HG03066 (cell line): ENCODE data around the gene SNAPC3.

Source experiments
- ATAC-seq: cut with Tn5 transposase; IDR thresholded peaks from one replicate; pipeline ENCODE4 v1.9.1; 2021; ENCODE audit warnings: low read depth; ENCODE audit not compliant: unreplicated experiment

SNAPC3 gene

DNA sequence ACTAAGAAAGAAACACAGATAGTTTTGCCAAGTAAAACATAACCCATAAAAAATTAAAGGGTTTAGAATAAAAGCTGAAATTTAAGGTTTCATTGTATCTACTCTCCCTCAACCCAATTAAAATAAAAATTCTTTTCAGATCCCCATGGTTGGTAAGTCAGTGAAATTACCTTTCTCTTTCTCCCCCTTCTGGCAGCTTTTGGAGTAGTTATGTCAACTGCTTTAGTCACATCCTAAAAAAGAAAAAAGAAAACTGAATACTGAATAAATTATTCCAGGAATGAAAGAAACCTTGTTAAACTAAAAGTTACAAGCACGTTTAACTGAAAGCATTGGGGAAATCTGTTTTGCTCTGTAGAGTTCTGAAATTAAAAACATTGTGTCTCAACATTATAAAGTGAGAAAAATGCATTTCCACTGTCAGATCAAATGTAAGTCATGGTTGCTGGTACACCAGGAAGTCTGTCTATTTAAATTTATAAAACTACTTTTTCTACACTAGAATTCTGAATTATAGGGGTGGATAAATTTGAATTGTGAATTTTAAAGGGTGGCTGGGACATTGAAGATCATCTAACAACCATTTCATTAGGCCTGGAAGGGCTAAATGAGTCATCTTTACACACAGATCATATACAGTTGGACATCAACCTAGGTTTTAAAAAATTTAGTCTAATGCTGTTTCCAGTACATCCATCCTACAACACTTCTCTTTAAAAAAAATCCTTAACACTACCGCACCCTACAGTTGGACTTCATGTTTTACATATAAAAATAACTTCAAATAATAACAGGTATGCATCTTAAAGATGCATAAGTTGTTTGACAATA lies 63.4 kb downstream of the SNAPC3 start:
- ATAC-seq: no peak

DNA sequence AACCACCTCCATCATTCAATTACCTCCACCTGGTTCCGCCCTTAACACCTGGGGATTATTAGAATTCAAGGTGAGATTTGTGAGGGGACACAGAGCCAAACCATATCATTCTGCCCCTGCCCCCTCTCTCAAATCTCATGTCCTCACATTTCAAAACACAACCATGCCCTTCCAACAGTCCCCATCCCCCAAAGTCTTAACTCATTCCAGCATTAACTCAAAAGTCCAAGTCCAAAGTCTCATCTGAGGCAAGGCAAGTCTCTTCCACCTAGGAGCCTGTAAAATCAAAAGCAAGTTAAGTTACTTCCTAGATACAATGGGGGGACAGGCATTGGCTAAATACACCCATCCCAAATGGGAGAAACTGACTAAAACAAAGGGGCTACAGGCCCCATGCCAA lies 69.3 kb downstream of the SNAPC3 start:
- no peak for ATAC-seq

DNA sequence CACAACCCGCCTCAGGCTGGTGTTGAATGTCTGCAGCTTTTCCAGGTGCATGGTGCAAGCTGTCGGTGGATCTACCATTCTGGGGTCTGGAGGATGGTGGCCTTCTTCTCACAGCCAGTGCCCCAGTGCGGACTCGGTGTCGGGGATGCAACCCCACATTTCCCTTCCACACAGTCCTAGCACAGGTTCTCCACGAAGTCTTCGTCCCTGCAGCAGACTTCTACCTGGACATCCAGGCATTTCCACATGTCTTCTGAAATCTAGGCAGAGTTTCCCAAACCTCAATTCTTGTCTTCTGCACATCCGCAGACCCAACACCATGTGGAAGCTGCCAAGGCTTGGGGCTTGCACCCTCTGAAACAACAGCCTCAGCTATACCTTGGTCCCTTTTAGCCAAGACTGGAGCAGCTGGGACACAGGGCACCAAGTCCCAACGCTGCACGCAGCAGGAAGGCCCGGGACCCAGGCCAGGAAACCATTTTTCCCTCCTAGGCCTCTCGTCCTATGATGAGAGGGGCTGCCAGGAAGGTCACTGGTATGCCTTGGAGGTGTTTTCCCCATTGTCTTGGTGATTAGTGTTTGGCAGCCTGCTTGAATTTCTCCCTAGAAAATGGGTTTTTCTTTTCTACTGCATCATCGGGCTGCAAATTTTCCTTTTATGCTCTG lies 69.9 kb downstream of the SNAPC3 start:
- ATAC-seq: no peak

DNA sequence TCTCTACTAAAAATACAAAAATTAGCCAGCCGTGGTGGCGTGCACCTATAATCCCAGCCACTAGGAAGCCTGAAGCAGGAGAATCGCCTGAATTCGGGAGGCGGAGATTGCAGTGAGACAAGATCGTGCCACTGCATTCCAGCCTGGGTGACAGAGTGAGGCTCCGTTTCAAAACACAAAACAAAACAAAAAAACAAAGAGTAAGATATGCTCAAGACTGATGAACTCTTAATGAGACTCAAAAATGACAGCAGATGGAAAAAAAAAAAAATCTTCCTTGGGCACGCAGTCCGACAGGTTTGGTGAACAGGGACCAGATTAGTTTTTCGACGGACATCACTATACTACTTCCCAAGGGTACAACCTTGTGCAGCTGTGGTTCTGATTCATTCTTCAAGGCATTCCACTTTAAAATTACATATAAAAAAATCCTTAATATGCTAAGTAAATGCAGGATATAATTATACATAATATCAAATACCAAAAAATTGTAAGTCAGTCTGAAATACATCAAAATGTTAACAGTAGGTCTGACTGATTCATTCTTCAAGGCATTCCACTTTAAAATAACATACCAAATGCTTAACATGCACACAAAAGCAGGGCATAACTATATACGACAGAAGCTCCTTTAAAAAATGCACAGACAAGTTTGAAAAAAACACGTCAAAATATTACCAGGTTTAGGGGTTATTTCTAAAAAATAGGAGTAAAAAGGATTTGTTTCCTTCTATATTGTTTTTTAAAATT lies 75.7 kb downstream of the SNAPC3 start:
- no peak for ATAC-seq

DNA sequence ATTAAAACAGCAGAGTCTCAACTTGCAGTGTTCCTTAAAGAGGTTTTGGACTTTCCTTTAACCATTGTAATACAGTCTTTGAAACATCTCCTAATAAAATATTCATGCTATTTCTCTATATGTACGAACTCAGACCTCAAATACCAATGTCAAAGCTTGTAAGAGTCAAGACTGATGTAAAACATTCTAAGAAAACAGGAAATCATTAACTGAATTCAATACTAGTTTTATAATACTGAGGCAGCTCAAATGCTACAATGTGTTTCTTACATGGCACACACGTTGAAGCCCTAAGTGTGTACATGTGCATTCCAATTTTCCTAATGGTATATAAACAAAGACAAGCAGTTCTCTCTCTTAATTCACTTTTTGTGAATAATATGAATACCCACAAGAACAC lies 76.5 kb downstream of the SNAPC3 start:
- no peak for ATAC-seq

DNA sequence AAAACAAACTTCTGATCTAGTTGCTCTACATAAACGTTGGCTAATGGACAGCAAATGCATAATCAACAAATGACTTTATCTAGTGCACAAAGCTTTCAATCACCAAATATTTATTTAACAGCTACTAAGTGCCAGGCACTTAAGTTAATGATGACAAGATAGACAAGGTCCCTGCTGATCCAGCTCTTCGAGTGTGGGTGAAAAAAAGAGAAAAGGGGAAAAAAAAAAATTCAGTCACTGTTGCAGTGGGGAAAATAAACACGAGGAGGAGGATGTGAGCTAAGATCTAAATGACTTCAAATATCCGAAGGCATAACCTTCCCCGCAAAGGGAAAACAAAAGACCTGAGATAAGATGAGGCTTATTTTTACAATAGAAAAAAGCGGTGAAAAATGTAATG lies 78.5 kb downstream of the SNAPC3 start:
- ATAC-seq: no peak

DNA sequence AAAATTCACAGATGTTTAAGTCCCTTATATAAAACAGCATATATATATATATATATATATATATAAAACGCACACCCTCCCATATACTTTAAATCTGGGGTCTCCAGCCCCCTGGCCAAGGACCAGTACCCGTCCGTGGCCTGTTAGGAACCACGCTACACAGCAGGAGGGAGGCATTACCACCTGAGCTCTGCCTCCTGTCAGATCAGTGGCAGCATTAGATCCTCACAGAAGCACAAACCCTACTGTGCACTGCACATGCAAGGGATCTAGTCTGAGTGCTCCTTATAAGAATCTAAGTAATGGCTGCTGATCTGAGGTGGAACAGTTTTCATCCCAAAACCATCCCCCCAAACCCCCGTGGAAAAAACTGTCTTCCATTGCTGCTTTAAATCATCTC lies 79.1 kb downstream of the SNAPC3 start:
- ATAC-seq: no peak

DNA sequence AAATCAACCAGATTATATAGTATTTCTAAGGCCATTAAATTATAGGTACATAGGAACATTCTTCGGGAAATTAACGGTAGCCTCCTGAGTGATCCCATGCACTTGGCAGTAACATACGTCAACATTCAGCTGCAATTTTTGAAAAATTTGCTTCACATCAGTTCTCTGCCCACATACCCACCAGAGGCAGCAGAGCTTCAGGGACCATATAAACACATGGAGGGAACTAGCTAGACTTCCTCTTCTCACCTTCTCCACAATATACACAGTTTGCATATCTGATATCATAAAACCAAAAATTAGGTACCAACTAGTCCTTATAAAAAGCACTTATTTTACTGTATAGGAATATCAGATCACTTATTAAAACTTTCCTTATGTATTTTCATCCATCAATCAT lies 83.2 kb downstream of the SNAPC3 start:
- no peak for ATAC-seq

DNA sequence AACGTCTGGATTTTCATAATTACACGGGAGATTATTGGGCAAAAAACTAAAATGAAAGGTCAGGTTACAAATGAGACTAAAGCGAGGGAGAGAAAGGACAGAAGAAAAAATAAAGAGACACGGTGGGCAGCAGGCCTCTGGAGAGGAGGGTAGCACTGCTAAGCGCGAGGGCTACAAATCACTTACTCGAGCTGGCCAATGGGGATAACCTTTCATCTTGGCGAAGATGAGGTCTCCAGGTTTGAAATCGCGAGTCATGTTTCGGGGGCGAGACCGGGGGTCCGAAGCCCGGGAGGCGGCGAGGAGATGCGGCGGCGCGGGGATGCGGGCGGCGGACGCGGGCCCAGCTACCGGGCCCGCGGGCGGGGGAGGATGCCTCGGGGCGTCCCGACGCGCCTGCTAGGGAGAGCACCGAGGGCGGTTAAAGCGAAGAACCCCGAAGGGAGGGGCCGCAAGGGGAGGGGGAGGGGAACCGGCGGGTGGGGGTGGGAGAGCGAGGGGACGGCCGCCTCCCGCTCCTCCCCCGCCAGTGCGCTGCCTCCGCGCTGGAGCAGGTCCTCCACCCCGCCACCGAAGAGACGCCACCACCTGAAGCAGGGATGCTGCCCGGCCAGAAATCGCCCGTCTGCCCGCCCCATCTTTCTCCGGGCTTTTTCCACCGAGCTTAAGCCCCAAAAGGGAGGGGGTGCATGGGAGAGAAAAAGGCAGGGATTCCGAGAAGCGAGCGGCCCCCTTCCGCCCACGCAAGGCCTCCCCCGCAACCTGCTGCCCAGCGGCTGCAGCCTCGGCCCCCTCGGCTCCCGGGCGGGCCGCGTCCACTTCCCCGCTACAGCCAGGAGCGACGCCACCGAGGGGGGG lies 87.5 kb downstream of the SNAPC3 start:
- peak; percentile 34 for ATAC-seq

DNA sequence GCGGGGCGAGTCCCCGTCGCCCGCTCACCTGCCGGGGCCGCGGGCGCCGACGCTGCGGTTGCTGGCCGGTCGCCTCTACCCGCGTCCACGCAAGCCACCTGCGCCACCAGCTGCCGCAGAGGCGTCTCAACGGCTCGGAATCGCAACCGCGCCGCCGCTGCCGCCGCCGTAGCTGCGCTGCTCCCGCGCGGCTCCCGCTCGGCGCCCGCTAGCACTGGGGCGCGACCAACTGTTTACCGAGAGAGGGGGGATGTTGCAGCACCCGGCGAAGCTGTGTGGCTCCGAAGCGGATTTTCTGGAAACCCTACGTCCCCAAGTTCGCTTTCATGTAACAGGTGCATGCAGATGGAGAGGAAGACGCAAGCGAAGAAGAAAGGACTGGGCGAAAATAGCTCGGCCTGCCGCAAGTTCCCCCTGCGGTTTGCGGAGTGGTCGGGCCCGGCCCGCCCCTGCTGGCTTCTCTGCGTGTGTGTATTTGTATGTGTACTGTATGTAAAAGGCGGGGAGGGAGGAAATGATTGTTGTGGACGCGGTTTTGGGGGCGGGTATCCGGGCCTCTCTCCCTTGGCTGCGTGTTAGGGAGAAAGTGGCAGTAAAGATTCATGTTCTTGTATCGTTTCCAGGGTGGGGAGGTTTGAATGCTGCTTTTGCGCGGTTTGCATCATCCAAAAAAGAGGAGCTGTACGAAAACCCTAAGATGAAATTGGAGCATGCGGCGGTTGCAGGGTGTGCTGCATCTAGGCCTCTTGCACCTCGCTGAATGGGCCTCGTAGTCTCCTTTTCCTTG lies 88.3 kb downstream of the SNAPC3 start, which contains the start of gene PSIP1:
Gene PSIP1 (minus strand): TSS at position 182 of the 787 bp plus-strand sequence. CDS start 782 bp downstream, outside the sequence.
- peak; percentile 77 for ATAC-seq
